Measurements from ENCODE around the gene SPHKAP.

DNA sequence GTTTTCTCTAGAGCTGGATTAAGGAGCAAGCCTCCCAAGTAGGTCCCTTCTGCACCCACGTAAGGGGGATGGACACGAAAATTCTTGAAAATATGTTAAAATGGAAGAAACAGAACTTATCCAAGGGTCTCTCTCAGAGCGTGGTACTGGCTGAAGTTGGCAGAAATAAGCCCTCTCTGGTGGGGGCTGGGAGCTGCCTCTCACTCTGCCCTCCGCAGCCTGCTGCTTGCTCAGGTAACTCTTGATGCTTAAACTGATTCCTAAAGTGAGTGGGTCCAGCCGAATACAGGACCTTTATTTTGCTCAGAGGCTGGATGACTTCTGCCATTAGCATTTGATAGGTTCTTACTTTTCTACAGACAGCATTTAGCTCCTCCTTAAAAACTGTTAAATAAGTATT lies 78.1 kb downstream of the SPHKAP start:
- TF ChIP-seq, protein P1, sequence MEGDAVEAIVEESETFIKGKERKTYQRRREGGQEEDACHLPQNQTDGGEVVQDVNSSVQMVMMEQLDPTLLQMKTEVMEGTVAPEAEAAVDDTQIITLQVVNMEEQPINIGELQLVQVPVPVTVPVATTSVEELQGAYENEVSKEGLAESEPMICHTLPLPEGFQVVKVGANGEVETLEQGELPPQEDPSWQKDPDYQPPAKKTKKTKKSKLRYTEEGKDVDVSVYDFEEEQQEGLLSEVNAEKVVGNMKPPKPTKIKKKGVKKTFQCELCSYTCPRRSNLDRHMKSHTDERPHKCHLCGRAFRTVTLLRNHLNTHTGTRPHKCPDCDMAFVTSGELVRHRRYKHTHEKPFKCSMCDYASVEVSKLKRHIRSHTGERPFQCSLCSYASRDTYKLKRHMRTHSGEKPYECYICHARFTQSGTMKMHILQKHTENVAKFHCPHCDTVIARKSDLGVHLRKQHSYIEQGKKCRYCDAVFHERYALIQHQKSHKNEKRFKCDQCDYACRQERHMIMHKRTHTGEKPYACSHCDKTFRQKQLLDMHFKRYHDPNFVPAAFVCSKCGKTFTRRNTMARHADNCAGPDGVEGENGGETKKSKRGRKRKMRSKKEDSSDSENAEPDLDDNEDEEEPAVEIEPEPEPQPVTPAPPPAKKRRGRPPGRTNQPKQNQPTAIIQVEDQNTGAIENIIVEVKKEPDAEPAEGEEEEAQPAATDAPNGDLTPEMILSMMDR (IDR thresholded peaks at IDR 0.05) = no peak
- TF ChIP-seq POLR2A (IDR thresholded peaks at IDR 0.05) = no peak
